Hepatocyte (in vitro differentiated cells): ENCODE measurements around the gene SALL4. TPM values are rescaled to one million over a fixed set of nuclear protein-coding genes. Genes with fewer than 3 reads are reported as not detected.
A peak's percentile ranks its signal among the peaks of the same experiment; 100 is the strongest.

Experiments
- DNase-seq: peaks from one replicate; pipeline ENCODE4 v3.0.0-alpha.2; 2016; ENCODE audit warnings: low spot score
- H2AFZ ChIP-seq: fragments of 200-600 bp; sonication (generic); 2 replicates; pipeline ENCODE4 v1.6.0; 2016; ENCODE audit warnings: antibody characterized with exemption, mild to moderate bottlenecking
- H3K27ac ChIP-seq: fragments of 200-600 bp; sonication (generic); 2 replicates; pipeline ENCODE4 v1.5.1; 2016; ENCODE audit warnings: mild to moderate bottlenecking
- H3K27me3 ChIP-seq: fragments of 200-600 bp; sonication (generic); 2 replicates; pipeline ENCODE4 v1.6.1; 2016
- H3K36me3 ChIP-seq: fragments of 200-600 bp; sonication (generic); replicated peaks from 2 replicates; pipeline ENCODE4 v1.5.1; 2016; ENCODE audit warnings: low read depth; ENCODE audit not compliant: insufficient read depth
- H3K4me1 ChIP-seq: fragments of 200-600 bp; sonication (generic); 2 replicates; pipeline ENCODE4 v1.5.1; 2016; ENCODE audit warnings: mild to moderate bottlenecking, moderate library complexity; ENCODE audit not compliant: insufficient read depth
- H3K4me2 ChIP-seq: fragments of 200-600 bp; sonication (generic); 2 replicates; pipeline ENCODE4 v1.6.0; 2016
- H3K4me3 ChIP-seq: fragments of 200-600 bp; sonication (generic); 2 replicates; pipeline ENCODE4 v1.5.1; 2016; ENCODE audit warnings: mild to moderate bottlenecking
- H3K79me2 ChIP-seq: fragments of 200-600 bp; sonication (generic); 2 replicates; pipeline ENCODE4 v1.6.0; 2017; ENCODE audit warnings: mild to moderate bottlenecking
- H3K9me2 ChIP-seq: fragments of 200-600 bp; sonication (generic); replicated peaks from 2 replicates; pipeline ENCODE4 v1.6.0; 2017; ENCODE audit warnings: mild to moderate bottlenecking; ENCODE audit not compliant: insufficient read depth
- H3K9me3 ChIP-seq: fragments of 200-600 bp; sonication (generic); 2 replicates; pipeline ENCODE4 v1.5.1; 2016; ENCODE audit warnings: low read depth, mild to moderate bottlenecking
- H4K20me1 ChIP-seq: fragments of 200-600 bp; sonication (generic); 2 replicates; pipeline ENCODE4 v1.6.0; 2016; ENCODE audit warnings: mild to moderate bottlenecking; ENCODE audit not compliant: insufficient read depth, poor library complexity, severe bottlenecking
- CTCF ChIP-seq: fragments of 200-600 bp; sonication (generic); IDR thresholded peaks from 2 replicates; pipeline ENCODE4 v1.5.1; 2016; ENCODE audit warnings: antibody characterized with exemption, mild to moderate bottlenecking; ENCODE audit not compliant: poor library complexity
- EZH2 ChIP-seq: fragments of 200-600 bp; sonication (generic); IDR thresholded peaks from 2 replicates; pipeline ENCODE4 v1.6.1; 2016; ENCODE audit warnings: antibody characterized with exemption, mild to moderate bottlenecking, borderline replicate concordance
- EZH2phosphoT487 ChIP-seq: fragments of 200-600 bp; sonication (generic); IDR thresholded peaks from one replicate; pipeline ENCODE4 v1.6.1; 2018; ENCODE audit warnings: antibody characterized with exemption, mild to moderate bottlenecking, low read depth, moderate library complexity; ENCODE audit not compliant: unreplicated experiment, severe bottlenecking
- WGBS: methylation state at CpG from one replicate; pipeline ENCODE4 v1.1.6; 2016; ENCODE audit warnings: low lambda C conversion rate; ENCODE audit errors: missing lambda C conversion rate; 5-methylcytosine and 5-hydroxymethylcytosine counted together
- polyA plus RNA-seq: library from polyadenylated mRNA; unstranded; fragments of >200 nt; fragmentation: Nextera tagmentation; extraction: Ambion mirVana; gene quantifications from 2 replicates; pipeline ENCODE4 v1.2.1, GENCODE V29; 2016
- total RNA-seq: library from RNA; depleted of rRNA; stranded (reverse); fragments of >200 nt; gene quantifications from 2 replicates; pipeline ENCODE4 v1.2.3, GENCODE V29; 2014

The SALL4 gene
- total and polyA plus RNA-seq, 2 experiments from 2014 or later: 6.3 to 14.9 TPM

- WGBS: 18% methylated on average over 10 of the region's 10 CpGs
- H3K4me2 ChIP-seq: peak overlapping the region; percentile 94
- peaks cover 20% of the 10 kb centered on the region for H3K4me1 ChIP-seq
- no peaks in the 10 kb centered on the region for H3K27me3 ChIP-seq
- no peak overlapping the region for H3K4me3 ChIP-seq
- H2AFZ ChIP-seq: peak overlapping the region; percentile 39
- DNase-seq: no peak
- peaks cover 7% of the 10 kb centered on the region for H4K20me1 ChIP-seq
- H3K9me2 ChIP-seq: no peaks in the 10 kb centered on the region
- peak overlapping the region; percentile 3 for H3K27ac ChIP-seq
- H3K79me2 ChIP-seq: peaks cover 60% of the 10 kb centered on the region
- no peaks in the 10 kb centered on the region for H3K9me3 ChIP-seq
- H3K36me3 ChIP-seq: no peaks in the 10 kb centered on the region
- TF ChIP-seq EZH2: no peak
These were observed 2.9 kb downstream of the SALL4 start for GRCh38 chr20:51799401-51799860.

DNA sequence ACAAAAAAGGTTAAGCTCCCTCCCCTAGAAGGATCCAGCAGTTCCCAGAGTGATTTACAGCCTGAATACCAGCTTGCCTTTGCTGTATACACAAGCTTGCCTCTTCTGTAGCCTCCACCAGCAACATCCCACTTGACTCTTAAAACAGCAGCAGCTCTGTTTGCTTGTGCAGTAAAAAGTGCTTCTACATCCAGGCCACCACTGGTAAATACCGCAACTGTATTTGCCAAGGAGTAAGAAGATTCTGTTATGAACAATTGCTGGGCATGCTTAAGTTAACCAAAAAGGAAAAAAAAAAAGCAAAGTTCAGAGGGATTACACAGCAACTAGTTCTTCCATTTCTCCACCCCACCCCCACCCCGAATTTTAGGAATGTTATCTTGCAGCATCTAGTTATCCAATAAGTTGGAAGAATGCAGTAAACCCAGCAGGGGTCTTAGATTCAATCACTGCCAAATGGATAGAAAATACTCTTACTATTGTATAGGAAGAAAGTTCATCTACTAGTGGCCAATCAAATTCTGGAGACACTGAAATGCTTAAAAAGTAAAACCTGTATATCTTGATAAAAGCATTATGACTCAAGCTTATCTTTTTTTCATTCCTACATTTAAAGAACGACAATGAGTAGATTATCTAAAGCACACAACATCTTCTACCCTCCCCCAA, 4.8 kb downstream of the SALL4 start:
- WGBS: 2% methylated on average over 3 of the region's 3 CpGs
- Histone ChIP-seq H3K4me2 (peak overlapping the region; percentile 94), H3K79me2 (peaks cover 80% of the 10 kb centered on the region), H3K9me3 (no peaks in the 10 kb centered on the region), H3K27me3 (no peaks in the 10 kb centered on the region), H3K9me2 (no peaks in the 10 kb centered on the region), H3K4me1 (peaks cover 20% of the 10 kb centered on the region), H4K20me1 (peaks cover 14% of the 10 kb centered on the region), H3K4me3 (no peak overlapping the region), H3K27ac (peak overlapping the region; percentile 31), H2AFZ (no peak overlapping the region), H3K36me3 (no peaks in the 10 kb centered on the region)
- TF ChIP-seq EZH2phosphoT487 (no peak), EZH2 (no peak), CTCF (no peak)
- peak; percentile 25 for DNase-seq

- H3K9me3 ChIP-seq: no peaks in the 10 kb centered on the region
- WGBS: 60% methylated on average over 3 of the region's 3 CpGs
- no peaks in the 10 kb centered on the region for H3K27me3 ChIP-seq
- no peak for DNase-seq
- no peak for TF ChIP-seq EZH2phosphoT487
- TF ChIP-seq EZH2: no peak
- no peak for TF ChIP-seq CTCF
- H4K20me1 ChIP-seq: peaks cover 14% of the 10 kb centered on the region
- no peak overlapping the region for H3K27ac ChIP-seq
- no peak overlapping the region for H3K4me2 ChIP-seq
- H3K79me2 ChIP-seq: peaks cover 87% of the 10 kb centered on the region
- H3K4me3 ChIP-seq: no peak overlapping the region
- peaks cover 20% of the 10 kb centered on the region for H3K4me1 ChIP-seq
- H3K9me2 ChIP-seq: no peaks in the 10 kb centered on the region
- H3K36me3 ChIP-seq: no peaks in the 10 kb centered on the region
- H2AFZ ChIP-seq: no peak overlapping the region
These were observed 6.0 kb downstream of the SALL4 start for GRCh38 chr20:51796340-51796739.

GRCh38 chr20:51792960-51793359, 9.4 kb downstream of the SALL4 start:
- H4K20me1 ChIP-seq: peaks cover 14% of the 10 kb centered on the region
- no peaks in the 10 kb centered on the region for H3K27me3 ChIP-seq
- H3K4me1 ChIP-seq: peaks cover 6% of the 10 kb centered on the region
- no peak overlapping the region for H3K4me2 ChIP-seq
- 86% methylated on average over 7 of the region's 7 CpGs for WGBS
- no peaks in the 10 kb centered on the region for H3K36me3 ChIP-seq
- no peaks in the 10 kb centered on the region for H3K9me3 ChIP-seq
- H3K79me2 ChIP-seq: peaks cover 73% of the 10 kb centered on the region
- no peaks in the 10 kb centered on the region for H3K9me2 ChIP-seq
- DNase-seq: no peak
- no peak overlapping the region for H3K4me3 ChIP-seq
- TF ChIP-seq EZH2 (no peak), CTCF (no peak), EZH2phosphoT487 (no peak)
- H2AFZ ChIP-seq: no peak overlapping the region
- no peak overlapping the region for H3K27ac ChIP-seq
